CD4-positive, alpha-beta T cell (primary cell): Measurements from ENCODE around the gene CAPN10. TPM values are rescaled to one million over a fixed set of nuclear protein-coding genes. Genes with fewer than 3 reads are reported as not detected.
"Not testable (repeated sequence)": the region's sequence is repeated elsewhere in the genome, so short reads cannot be mapped to it uniquely, and the experiment has no call there.

ENCODE experiments used
- ATAC-seq: fragments of 200-7000 bp; cut with Tn5 transposase; one replicate; pipeline ENCODE4 v1.10.0; 2022; ENCODE audit warnings: mild to moderate bottlenecking; ENCODE audit not compliant: poor library complexity
- CTCF ChIA-PET: fragments of 350-600 bp; sonication (Branson Sonifier 250); formaldehyde crosslinking; loops from one replicate; lab custom pipeline; 2021; ENCODE audit warnings: antibody characterized with exemption, inconsistent platforms; lab: Charles Lee
- POLR2A ChIA-PET: fragments of 350-600 bp; sonication (Branson Sonifier 250); formaldehyde crosslinking; loops from one replicate; lab custom pipeline; 2021; ENCODE audit warnings: antibody characterized with exemption, inconsistent platforms; lab: Charles Lee
- DNase-seq, 14 experiments: peaks; one replicate each; pipeline ENCODE4 v3.0.0-alpha.2; 2013 to 2020; ENCODE audit warnings: mixed read lengths in 2 of 14
- H3K27ac ChIP-seq, 2 donors: one replicate each; pipeline versions ENCODE4 v1.5.1 to v1.7.0; 2013; ENCODE audit warnings: low read length in 2 of 2, low read depth in 1 of 2, mild to moderate bottlenecking in 1 of 2
- H3K27me3 ChIP-seq, 2 experiments: 1 replicate in 1 of 2; 2 replicates in 1 of 2; pipeline versions ENCODE4 v1.6.1 to v1.7.0; 2013; ENCODE audit warnings: low read length in 2 of 2, control low read depth in 1 of 2, mild to moderate bottlenecking in 1 of 2, moderate library complexity in 1 of 2; ENCODE audit not compliant: insufficient read depth in 2 of 2, control insufficient read depth in 1 of 2
- H3K36me3 ChIP-seq: one replicate; pipeline ENCODE4 v1.6.1; 2013; ENCODE audit warnings: low read length, control low read depth; ENCODE audit not compliant: insufficient read depth
- H3K4me1 ChIP-seq: one replicate; pipeline ENCODE4 v1.6.1; 2013; ENCODE audit warnings: low read length, control low read depth; ENCODE audit not compliant: insufficient read depth
- H3K4me3 ChIP-seq: one replicate; pipeline ENCODE4 v1.5.1; 2013; ENCODE audit warnings: mild to moderate bottlenecking, low read length, moderate library complexity
- H3K9me3 ChIP-seq, 2 experiments: 1 replicate in 1 of 2; 2 replicates in 1 of 2; pipeline versions ENCODE4 v1.6.1 to v1.7.0; 2013; ENCODE audit warnings: low read length in 2 of 2, mild to moderate bottlenecking in 2 of 2, control low read depth in 1 of 2, moderate library complexity in 1 of 2; ENCODE audit not compliant: control insufficient read depth in 1 of 2, insufficient read depth in 1 of 2
- H3K27ac Mint-ChIP-seq: one replicate; pipeline ENCODE4 v1.8.0; 2020; ENCODE audit warnings: mixed read lengths
- H3K27me3 Mint-ChIP-seq: one replicate; pipeline ENCODE4 v1.8.0; 2021; ENCODE audit warnings: mixed read lengths
- H3K36me3 Mint-ChIP-seq: one replicate; pipeline ENCODE4 v1.8.0; 2021; ENCODE audit warnings: low read depth, mixed read lengths
- H3K4me1 Mint-ChIP-seq: one replicate; pipeline ENCODE4 v1.8.0; 2021; ENCODE audit warnings: low read depth, mixed read lengths
- H3K4me3 Mint-ChIP-seq: one replicate; pipeline ENCODE4 v1.8.0; 2020; ENCODE audit warnings: mild to moderate bottlenecking, mixed read lengths
- H3K9me3 Mint-ChIP-seq: one replicate; pipeline ENCODE4 v1.8.0; 2020; ENCODE audit warnings: mixed read lengths
- CTCF ChIP-seq: fragments of 200-600 bp; IDR thresholded peaks from one replicate; pipeline ENCODE4 v1.8.0; 2022; ENCODE audit warnings: antibody characterized with exemption, mild to moderate bottlenecking
- intact Hi-C, 2 experiments: fragments of 100-400 bp; cut with DNase I in 1 of 2; cut with micrococcal nuclease in 1 of 2; formaldehyde crosslinking; loops; one replicate each; pipeline versions ENCODE4 v1.15.1 to v1.9.0; 2023 to 2025; cut with DNase I, micrococcal nuclease
- polyA plus RNA-seq, 2 donors: library from polyadenylated mRNA; unstranded; fragments of 120-200 nt; gene quantifications; one replicate each; pipeline ENCODE4 v1.2.1, GENCODE V29; 2013
- total RNA-seq, 174 experiments: library from RNA in 2 of 174; stranded (reverse) in 2 of 174; gene quantifications; one replicate each; pipeline ENCODE4 v1.2.3 and lab custom pipeline; 2021 to 2026

Gene CAPN10
- total RNA-seq (10 to 100 TPM; 40.6 to 42.1 TPM), total RNA-seq (lab: John Stamatoyannopoulos, UW) (31.8 to 141 (median 63.7) reads per million in 172 experiments)
- polyA plus RNA-seq (2013, experiment 1 of 2) = 39.5 TPM
- polyA plus RNA-seq (2013, experiment 2 of 2) = 54.3 TPM

GRCh38 chr2:240586198-240586918, at the start of gene CAPN10:
TSS of gene CAPN10 (plus strand) at chr2:240586734. CDS start at chr2:240586912, 178 bp downstream.
- peak within 1 kb of the TSS; percentile 97 for H3K4me3 Mint-ChIP-seq
- intact Hi-C loops = loop anchor here (1.0 to 10.0 kb wide), 12 partner anchors 20 to 1101 kb away; partner anchors contain the start of genes ATG4B (in 1 of the 2), DTYMK (in 1 of the 2), GPC1 (in 1 of the 2) and MTERF4 (in 1 of the 2)

GRCh38 chr2:240538031-240538780, 48.3 kb upstream of the CAPN10 start:
- POLR2A ChIA-PET = no interaction called here

More at GRCh38 chr2:240586198-240586918, at the start of gene CAPN10:
- DNase-seq (peak; percentile 92 to 98 (median 95)), ATAC-seq (peak; percentile 83)
- Mint-ChIP-seq H3K4me1 (peaks cover 50% of the 10 kb centered on the region), H3K9me3 (no peaks in the 10 kb centered on the region), H3K27ac (peak within 1 kb of the TSS; percentile 90), H3K36me3 (peaks cover 47% of the 10 kb centered on the region), H3K27me3 (no peaks in the 10 kb centered on the region)
- peak within 1 kb of the TSS; percentile 90 to 97 for H3K27ac ChIP-seq
- H3K27me3 ChIP-seq = no peaks in the 10 kb centered on the region
- peaks cover 52% of the 10 kb centered on the region for H3K4me1 ChIP-seq
- peaks cover 24% of the 10 kb centered on the region for H3K36me3 ChIP-seq
- POLR2A ChIA-PET = interaction anchor here (0.6 to 6.1 kb wide), 16 partner anchors 10 to 1100 kb away, joined by 3 to 224 read pairs (median 6); partner anchors contain the start of genes DTYMK, DUSP28, GPC1 and GPR35
- H3K4me3 ChIP-seq = peak within 1 kb of the TSS; percentile 65
- no peaks in the 10 kb centered on the region for H3K9me3 ChIP-seq
- no peak for TF ChIP-seq CTCF
- CTCF ChIA-PET = interaction anchor here (1.3 to 3.6 kb wide), 6 partner anchors 17 to 73 kb away, joined by 3 to 40 read pairs (median 10); partner anchors contain the start of genes DUSP28 and RNPEPL1

GRCh38 chr2:240539101-240539500, 47.4 kb upstream of the CAPN10 start:
- H3K36me3 Mint-ChIP-seq = peaks cover 71% of the 10 kb centered on the region
- not testable (repeated sequence) for H3K27me3 Mint-ChIP-seq, H3K9me3 Mint-ChIP-seq

More at GRCh38 chr2:240538031-240538780, 48.3 kb upstream of the CAPN10 start:
- no peak for TF ChIP-seq CTCF
- Mint-ChIP-seq H3K27me3 (no peaks in the 10 kb centered on the region), H3K27ac (no peak overlapping the region), H3K9me3 (peaks cover 3% of the 10 kb centered on the region), H3K4me3 (no peak overlapping the region), H3K36me3 (peaks cover 74% of the 10 kb centered on the region), H3K4me1 (peaks cover 16% of the 10 kb centered on the region)
- peaks cover 43% of the 10 kb centered on the region for H3K36me3 ChIP-seq
- no peak for DNase-seq
- no peak overlapping the region for H3K27ac ChIP-seq
- no peak overlapping the region for H3K4me3 ChIP-seq
- no peak for ATAC-seq
- intact Hi-C loops = no loop called here
- H3K9me3 ChIP-seq = no peaks in the 10 kb centered on the region
- H3K27me3 ChIP-seq = no peaks in the 10 kb centered on the region
- CTCF ChIA-PET = interaction anchor here (1.0 kb wide), 1 partner anchor 24 kb away, joined by 3 read pairs; no protein-coding TSS in a partner anchor
- H3K4me1 ChIP-seq = no peaks in the 10 kb centered on the region

More at GRCh38 chr2:240539101-240539500, 47.4 kb upstream of the CAPN10 start:
- ATAC-seq, H3K4me3 ChIP-seq, H3K27me3 ChIP-seq, intact Hi-C loops, POLR2A ChIA-PET, H3K27ac ChIP-seq, H3K4me1 ChIP-seq, DNase-seq, H3K9me3 ChIP-seq, CTCF ChIA-PET, H3K4me3 Mint-ChIP-seq, H3K27ac Mint-ChIP-seq: not testable (repeated sequence)
- peaks cover 41% of the 10 kb centered on the region for H3K36me3 ChIP-seq
- peaks cover 16% of the 10 kb centered on the region for H3K4me1 Mint-ChIP-seq
